UCSD-AML1 (cell line): ENCODE measurements around the gene ACADS.

Source experiments
- DNase-seq: peaks from one replicate; lab custom pipeline; 2025; ENCODE audit not compliant: unreplicated experiment; lab: John Stamatoyannopoulos, UW

The ACADS gene

DNA sequence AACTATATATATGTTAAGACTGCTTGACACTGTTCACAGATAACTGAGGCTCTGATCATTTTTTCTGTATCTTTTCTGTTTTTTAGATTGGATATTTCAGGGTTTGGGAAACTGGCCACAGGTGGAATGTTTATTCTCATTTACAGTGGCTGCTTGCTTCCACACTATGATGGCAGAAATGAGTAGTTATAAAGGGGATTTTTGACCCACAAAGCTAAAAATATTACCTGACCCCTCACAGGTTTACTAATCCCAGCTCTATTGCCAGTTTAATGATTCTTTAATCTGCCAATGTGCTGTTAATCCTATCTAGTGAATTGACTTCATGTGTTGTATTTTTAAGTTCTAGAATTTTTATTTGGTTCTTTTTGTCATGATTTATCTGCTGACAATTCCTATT, 29.6 kb downstream of the ACADS start:
- no peak for DNase-seq

DNA sequence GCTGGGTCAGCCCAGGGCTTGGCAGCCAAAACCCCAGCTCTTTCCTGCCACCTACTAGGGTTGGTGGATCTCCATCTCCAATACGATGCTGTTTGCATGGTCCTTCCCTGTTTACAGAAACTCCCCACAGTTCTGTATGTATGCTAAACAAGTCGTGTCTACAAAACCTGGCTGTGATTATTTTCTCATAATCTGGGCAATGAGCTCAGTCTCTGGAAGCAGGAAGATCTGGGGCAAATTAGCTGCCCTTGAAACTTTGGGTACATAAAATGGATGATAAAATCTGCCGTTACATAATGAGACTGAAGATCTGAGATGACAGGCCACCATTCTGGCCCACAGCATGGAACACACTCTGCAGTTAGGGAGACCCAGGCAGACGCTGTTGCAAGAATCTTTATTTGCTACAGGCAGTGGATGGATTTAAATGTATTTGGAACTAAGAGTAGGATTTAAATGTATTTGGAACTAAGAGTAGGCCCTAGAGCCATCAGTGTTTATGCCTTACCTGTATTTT, 31.7 kb downstream of the ACADS start:
- no peak for DNase-seq

DNA sequence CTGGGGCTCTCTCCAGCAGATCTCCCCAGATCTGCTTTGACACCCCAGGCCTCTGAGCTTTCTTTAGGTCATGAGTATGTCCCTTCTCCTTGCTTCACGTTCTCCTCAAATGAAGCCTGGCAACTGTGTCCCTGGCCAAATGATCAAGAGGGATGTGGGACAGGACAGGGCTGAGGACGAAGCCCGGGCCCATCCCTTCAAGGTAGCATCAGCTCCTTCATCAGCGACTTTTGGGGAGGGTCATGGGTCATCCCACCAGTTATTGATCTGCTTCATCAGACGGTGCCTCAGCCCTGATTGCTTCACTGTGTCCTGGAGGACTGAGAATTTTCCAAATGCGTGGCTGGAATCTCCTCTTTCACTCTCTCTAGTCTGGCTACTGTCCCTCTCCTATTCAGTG, 32.3 kb downstream of the ACADS start:
- no peak for DNase-seq

DNA sequence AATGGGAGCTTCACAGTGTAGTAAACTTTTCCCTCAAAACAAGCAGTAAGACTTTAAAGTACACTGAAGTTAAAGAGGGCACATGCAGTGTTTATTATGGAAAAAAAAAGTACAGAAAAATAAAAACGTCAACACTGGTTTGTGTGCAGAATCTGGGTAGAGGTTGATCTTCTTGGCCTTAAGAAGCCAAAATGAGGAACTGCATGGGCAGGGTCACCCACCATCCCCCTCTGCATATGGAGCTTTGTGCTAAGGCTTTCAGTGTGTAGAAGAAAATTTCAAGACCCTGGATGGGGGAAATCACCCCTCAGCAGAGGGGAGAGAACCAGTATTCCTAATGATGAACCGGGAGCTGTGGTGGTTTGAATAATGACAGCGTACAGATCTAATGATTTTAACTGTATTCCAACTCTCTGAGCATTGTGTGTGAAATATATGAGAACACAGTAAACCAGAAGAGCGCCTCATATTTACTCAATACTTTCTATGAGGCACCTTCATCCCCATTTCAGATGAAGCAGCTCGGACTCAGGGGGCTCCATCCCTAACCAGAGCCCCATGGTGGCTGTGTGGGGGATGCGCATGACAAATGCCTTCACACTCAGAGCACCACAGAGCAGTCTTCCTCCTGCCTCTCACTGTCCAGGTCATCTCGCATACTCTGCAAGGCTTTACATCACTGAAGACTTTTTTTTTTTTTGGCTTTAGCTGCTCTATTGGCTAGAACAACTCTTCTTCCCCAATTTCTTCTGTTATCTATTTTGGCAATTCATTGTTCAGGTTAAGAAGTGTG, 33.4 kb downstream of the ACADS start:
- no peak for DNase-seq

DNA sequence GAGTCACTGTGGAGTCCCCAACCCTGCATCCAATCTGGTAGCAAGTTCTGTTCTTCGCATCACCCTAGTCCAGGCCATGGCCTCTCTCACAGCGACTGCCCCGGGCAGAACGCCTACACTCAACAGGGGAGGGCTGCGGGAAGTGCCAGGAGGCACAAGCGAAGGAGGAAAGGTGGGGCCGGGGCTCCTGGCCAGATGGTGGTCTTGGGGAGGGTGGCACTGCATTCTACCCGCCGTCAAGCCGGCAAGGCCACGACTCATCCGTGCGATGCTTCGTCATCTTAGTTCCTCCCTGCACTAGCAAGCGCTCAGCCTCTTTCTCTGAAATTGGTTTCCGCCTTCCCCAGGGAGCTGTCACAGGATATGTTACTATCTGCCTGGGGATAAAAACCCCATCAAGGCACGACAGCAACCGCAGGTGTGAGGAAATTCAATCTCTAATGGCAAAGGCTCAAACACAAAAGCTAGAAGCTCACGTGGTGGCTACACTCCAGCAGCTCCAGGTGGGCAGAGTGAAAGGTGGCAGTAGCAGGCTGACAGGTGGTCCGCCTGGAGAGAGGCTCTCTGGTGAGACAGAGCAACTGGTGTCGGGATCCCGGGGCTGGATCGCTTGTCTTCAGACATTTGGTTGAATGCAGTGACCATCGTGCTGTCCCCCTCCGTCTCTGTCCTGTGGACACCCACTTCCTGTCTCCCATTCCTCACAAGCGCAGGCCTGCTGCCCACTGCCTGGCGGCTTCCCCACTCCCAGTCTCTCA, 34.1 kb downstream of the ACADS start:
- DNase-seq: no peak

DNA sequence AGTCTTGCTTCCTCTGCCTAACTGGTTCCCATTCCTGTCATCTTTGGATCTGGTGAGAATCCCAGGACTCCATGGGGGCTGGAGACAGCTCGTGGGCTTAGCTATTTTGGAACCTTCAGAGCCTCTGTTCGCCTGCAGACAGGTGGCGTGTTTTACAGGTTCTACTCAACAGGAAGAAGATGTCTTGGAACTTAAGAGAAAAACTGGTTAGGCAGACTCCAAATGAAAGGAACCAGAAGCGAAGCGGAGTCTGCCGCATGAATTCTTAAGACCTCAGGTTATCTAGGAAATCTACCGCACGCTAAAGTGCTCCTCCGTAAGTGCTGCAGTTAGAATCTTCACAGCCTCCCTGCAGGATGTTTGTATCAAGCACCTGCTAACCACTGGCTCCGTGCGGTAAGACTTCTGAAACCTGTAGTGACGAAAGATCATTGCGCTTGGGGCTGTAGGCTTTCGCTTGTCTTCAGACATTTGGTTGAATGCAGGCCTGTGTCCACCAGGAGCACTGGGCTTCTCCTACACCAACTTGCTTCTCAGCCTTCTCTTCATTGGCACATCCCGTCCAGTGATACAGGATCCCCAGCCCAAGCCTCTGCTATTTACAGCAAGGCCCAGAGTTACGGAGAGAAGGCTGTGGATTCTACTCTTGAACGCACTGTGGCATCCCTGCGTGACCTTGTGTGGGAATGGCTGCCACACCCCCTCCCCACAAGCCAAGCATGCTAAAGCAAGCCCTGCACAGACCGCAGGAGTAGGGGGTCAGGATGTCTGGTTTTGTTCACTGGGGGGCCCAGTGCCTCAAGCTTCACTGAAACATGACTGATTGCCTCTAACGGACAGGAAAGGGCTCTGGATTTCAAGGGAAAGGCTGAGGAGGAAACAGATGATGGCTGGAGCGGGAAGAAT, 35.0 kb downstream of the ACADS start:
- DNase-seq: no peak

DNA sequence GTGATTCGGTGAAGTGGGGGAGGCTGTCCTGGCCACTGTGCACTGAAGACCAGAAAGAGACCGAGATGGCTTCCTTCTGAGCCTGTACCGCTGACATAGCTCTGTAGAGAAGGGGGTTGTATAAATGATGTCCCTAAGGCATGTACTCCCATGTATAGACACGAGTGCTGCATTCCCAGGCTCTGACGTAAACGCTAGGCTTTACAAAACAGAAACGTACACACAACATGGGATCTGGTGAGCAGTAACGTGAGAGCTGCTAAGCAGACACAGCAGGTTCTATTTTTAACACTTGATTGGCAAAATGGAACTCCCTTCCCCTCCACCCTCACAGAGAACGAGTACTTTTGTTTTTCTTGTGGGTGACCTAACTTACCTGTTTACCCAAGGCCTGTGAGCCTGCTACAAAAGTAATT, 35.9 kb downstream of the ACADS start:
- DNase-seq: no peak

DNA sequence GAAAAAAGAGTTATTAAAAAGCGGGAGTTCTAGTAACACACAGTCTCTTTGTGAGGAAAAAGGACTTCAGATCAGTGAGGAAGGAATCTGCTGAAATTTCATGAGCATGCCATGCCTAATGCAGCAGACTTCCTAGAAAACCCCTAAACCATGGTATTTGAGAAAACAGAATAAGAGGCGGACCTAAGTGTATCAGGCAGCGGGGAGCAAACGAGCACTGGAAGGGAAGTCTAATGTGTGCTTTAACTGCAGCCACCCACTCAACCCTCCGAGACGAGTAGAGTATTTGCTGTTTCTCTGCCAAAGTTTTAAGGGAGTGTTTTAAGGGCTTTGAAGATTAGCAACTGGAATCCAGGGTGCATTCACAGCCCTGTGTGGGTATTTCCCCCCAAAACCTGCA, 36.5 kb downstream of the ACADS start:
- DNase-seq: no peak

DNA sequence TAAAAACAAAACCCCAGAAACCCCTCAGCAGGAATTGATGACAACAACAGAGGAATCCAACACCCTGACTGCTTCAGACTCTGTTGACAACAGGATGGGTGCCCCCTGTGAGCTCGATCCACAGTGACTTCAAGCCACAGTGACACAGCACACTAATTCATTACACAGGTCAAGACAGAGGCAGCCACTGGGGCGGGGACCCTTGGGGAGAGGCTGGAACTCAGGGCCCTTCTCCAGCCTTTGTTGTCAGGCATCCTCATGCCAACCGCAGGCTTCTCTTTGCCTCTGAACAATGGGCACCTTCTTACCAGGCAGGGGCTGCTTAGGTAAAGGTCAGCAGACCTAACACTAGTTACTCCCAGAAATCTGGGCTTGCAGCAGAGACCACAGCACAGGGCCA, 37.6 kb downstream of the ACADS start:
- no peak for DNase-seq

DNA sequence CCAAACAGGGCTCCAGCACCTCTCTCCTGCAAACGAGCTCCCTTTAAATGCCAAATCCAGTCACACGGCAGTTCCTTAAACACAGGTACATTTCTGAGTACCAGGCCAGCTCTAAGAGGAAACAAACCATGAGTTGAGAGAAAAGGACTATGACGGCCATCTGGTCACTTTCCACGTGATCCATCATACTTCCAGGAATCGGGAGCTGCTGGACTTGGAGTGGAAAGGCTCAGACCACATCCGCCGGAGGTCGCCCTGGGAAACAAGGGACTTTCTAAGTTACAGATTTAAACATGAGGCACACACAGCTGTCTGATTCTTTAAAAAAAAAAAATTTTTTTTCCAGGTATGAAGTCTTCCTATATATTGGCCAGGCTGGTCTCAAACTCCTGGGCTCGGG, 39.2 kb downstream of the ACADS start:
- DNase-seq: no peak

DNA sequence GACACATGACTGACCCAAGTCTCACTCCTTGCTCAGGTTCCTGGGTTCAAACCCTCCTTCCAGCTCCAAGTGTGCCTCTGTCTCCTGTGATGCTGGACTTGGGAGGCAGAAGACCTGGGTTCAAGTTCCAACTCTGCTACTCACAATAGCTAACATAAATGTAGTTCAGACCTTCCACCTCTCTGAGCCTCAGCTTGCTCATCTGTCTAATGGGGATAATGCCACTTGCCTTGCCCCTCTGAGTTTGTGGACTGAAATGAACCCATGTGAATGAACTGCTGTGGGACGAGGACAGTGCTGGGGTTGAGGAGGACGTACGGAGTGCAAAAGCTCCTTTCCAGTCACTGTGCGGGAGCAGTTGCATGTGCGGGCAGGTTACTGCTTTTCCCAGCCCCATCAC, 40.9 kb downstream of the ACADS start:
- no peak for DNase-seq

DNA sequence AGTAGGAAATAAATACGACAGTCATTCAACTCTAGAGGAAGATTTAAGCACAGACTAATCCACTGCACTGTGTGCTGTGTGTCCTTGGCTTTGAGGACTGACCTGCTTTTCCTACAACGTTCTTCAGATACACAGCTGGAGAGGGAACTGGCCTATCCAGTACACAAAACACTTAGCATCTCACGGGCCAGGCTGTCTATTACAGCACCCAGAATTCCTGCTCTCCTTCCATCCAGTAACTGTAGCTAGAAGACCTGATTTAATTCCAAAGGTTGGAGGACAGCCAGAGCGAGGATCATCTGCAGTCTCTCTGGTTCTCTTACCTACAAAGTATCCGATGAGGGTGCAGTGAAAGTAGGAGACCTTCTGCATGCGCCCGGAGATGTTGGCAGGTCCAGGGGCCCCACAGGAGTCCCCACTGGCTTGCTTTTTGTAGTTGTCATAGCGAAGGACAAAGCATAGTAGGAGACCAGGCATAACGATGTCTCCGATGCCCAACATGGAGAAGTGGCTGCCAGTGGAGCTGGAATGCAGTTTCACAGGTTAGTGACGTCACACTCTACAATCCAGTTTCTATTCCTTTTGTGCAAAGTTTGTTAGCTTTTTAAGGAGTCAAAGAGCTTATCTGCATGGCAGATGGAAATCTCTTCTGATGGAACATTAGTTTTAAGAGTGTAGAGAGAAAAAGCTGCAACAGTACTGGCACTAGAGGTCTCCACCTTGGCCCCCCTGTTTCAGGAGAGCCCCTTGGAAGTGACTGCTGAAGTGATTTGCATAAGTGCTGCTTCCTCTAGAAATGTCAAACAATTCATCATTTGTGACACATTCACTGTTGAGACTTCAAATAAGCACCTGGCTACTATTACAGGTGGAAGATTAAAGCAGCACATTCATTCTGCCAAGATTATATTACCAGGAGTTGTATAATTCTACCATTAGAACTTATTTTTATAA, 41.7 kb downstream of the ACADS start:
- DNase-seq: no peak

DNA sequence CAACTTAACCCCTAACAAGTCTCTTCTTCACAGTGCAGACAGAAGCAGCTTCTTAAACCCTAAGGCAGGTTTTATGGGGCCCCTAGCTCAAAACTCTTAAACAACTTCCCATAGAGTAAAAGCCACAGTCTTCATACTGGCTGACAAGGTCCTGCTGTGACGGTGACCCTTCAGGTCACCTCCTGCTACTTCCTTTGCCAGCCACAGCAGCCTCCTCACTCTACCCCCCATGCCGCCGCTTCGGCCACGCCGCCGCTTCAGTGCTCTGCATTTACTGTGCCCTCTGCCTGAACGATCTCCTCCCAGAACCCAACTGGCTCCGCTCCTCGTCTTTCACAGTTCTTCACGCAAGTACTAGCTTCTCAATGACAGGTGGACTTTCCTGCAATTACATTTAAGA, 45.5 kb downstream of the ACADS start:
- no peak for DNase-seq

DNA sequence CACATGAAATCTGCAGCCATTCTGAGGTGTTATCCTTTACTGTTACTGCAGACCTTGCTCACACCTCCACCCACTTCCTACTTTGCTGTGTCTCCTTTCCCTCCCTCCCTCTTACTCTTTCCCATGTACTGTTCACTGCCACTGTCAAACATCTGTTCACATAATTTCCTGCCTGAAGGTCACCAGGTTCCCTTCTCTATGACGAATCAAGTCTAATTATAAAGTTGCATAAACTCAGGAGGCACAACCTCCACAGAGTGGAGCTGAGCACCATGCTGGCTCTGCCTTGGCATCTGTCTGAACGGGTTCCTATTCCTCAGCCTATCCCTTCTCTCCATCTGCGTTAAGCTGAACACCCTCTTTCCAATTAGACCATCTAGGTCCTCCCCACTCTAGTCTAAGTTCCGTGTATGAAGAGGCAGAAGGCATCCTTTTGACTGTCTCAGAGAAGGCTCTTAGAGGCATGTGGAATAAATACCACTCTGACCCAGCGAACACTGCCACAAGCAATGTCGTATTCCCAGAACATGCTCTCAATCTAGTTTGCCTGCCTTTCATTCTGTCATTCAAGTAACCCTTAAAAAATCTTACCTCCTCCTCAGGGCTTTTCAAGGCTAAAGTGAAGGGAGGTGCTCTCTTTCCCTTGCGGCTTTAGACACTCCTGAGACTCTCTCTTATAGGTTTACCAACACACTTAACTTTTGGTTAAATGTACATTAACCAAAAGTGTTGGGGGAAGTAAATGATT, 48.7 kb downstream of the ACADS start:
- DNase-seq: no peak

DNA sequence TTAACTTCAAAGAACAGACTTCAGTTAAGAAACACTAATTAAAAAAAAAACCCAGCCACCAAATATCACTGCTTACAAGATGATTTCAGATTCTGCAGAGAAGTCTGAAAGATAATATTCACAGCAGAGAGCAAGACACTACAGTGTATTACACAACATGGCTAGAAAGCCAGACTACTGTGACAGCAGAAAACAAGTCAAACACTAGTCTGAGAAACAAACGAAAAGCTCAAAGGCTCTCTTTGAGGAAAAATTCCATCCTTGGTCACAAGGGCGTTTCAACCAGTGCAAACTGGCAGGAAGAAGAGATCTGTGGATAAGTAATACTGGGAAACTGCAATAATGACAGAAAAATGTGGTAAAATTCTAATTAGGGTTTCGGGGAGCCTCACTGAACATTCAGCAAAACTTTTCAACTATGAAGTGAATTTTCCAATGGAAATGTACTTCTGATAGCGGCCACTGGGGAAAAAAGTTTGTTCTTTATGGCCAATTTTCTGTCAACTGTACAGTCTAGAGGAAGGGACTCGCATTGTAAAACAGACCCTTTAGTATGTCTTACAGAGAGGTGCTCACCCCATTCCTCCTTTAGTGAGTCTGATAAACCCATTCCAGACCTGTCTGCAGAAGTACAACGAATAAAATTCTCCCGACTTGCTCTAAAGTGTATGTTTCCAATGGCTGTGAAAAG, 50.4 kb downstream of the ACADS start:
- DNase-seq: no peak

DNA sequence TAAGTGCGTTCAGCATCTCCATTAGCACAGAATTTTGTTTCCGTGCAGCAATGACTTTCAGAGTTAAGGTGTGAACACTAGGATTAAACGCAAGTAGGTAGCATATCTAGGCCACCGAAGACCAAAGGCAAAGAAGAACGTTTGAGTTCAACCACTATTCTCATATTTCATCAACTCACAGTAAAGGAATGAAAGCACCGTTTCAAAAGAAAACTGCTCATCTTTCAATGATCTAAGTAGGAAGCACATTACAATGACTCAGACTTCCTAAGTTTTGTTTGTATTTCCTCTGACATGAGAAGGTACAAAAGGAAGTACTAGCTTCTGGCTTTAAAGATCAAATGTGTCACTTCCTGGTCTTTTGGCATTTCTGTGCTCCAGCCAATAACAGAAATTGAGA, 57.6 kb downstream of the ACADS start:
- DNase-seq: no peak

DNA sequence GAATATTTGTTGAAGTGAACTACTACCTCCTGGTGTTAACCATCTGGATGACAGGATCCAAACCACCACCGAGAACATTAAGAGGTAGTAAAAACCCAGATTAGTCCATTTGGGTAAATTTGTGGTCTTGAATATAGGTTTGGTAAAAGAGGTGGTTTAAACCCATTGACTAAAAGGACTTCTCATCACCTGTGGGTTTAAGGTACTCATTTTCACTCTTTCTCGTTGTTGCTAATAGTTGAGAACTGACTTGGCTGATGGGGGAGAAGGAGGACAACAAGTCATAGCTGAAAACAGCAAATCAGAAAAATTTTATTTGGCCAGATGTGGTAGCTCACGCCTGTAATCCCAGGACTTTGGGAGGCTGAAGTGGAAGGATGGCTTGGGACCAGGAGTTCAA, 59.2 kb downstream of the ACADS start:
- DNase-seq: no peak

DNA sequence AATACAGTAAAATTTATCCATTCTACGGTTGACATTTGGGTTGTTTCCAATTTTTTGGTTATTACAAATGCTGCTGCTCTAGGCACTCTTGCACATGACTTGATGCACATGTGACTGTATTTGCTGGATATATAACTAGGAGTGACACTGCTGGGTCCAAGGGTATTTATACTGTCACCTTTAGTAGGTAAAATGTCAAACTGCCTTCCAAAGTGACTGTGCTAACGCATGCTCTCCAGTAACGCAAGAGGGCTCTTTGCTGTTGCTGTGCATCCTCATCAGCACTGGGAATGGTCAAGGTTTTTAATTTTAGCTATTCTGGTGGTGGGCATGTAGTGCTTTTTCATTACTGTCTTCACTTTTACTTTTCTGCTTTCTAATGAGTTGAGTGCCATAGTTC, 62.3 kb downstream of the ACADS start:
- no peak for DNase-seq
